ENCODE data around the gene UIMC1.
A peak's percentile ranks its signal among the peaks of the same experiment; 100 is the strongest.

The UIMC1 gene

GRCh38 chr5:176901260-176902101 lies 105.1 kb downstream of the UIMC1 start:
- no peak overlapping the region for H3K27ac ChIP-seq (ENCODE audit: extremely low read depth, low read depth, low read length)
- POLR2A ChIA-PET, result interaction anchor here (0.8 to 0.9 kb wide), 2 partner anchors 19 to 241 kb away, joined by 3 to 7 read pairs; no protein-coding TSS in a partner anchor

GRCh38 chr5:176900780-176901204 lies 105.8 kb downstream of the UIMC1 start:
- Histone ChIP-seq H3K9me3 (ENCODE audit: control insufficient read depth, insufficient read depth, low read depth, low read length) (no peaks in the 10 kb centered on the region), H3K27ac (ENCODE audit: extremely low read depth, low read depth, low read length) (no peak overlapping the region), H3K4me1 (ENCODE audit: control insufficient read depth, insufficient read depth, low read length) (no peaks in the 10 kb centered on the region), H3K4me3 (ENCODE audit: low read depth, low read length) (no peak overlapping the region), H3K36me3 (ENCODE audit: control insufficient read depth in 2 of 2, insufficient read depth in 1 of 2, low read length in 2 of 2) (peaks cover 8 to 42% of the 10 kb centered on the region in 2 experiments; a peak in 2 of 3 replicates)
- CTCF ChIA-PET, result interaction anchor here (0.7 to 2.0 kb wide), 3 partner anchors 18 to 240 kb away, joined by 3 to 6 read pairs (median 3); no protein-coding TSS in a partner anchor
- TF ChIP-seq ZNF362 (tag by site-specific recombination; IDR thresholded peaks at IDR 0.05) (no peak), ZNF366 (tag by site-specific recombination; conservative IDR thresholded peaks at IDR 0.05) (no peak), SCRT2 (tag by site-specific recombination; IDR thresholded peaks at IDR 0.05) (no peak), SCRT1 (tag by site-specific recombination; IDR thresholded peaks at IDR 0.05; ENCODE audit: borderline replicate concordance) (no peak), ZNF423 (tag by site-specific recombination; IDR thresholded peaks at IDR 0.05) (no peak), ZXDB (tag by site-specific recombination; IDR thresholded peaks at IDR 0.05) (no peak), ZNF280C (tag by site-specific recombination; IDR thresholded peaks at IDR 0.05) (no peak), ZNF248 (tag by site-specific recombination; IDR thresholded peaks at IDR 0.05) (no peak), ZSCAN5A (tag by site-specific recombination; IDR thresholded peaks at IDR 0.05) (no peak), ZNF350 (tag by site-specific recombination; IDR thresholded peaks at IDR 0.05) (no peak)
- POLR2A ChIA-PET, result interaction anchor here (0.9 kb wide), 1 partner anchor 240 kb away, joined by 3 read pairs; no protein-coding TSS in a partner anchor

More at GRCh38 chr5:176901260-176902101, 105.1 kb downstream of the UIMC1 start:
- no peaks in the 10 kb centered on the region for H3K9me3 ChIP-seq (ENCODE audit: control insufficient read depth, insufficient read depth, low read depth, low read length)
- no peak overlapping the region for H3K4me3 ChIP-seq (ENCODE audit: low read depth, low read length)
- CTCF ChIA-PET, result interaction anchor here (0.6 to 2.0 kb wide), 3 partner anchors 19 to 241 kb away, joined by 3 to 6 read pairs (median 3); no protein-coding TSS in a partner anchor
- H3K36me3 ChIP-seq (ENCODE audit: control insufficient read depth in 2 of 2, insufficient read depth in 1 of 2, low read length in 2 of 2), result peaks cover 8 to 49% of the 10 kb centered on the region in 2 experiments; a peak in 2 of 3 replicates
- H3K4me1 ChIP-seq (ENCODE audit: control insufficient read depth, insufficient read depth, low read length), result no peaks in the 10 kb centered on the region
- TF ChIP-seq ZFP69B (tag by site-specific recombination; IDR thresholded peaks at IDR 0.05), result no peak
- TF ChIP-seq PRDM10 (tag by site-specific recombination; IDR thresholded peaks at IDR 0.05), result peak; percentile 88

All from HEK293 (cell line).